ENCODE data around the gene POLR2J. TPM values are rescaled to one million over a fixed set of nuclear protein-coding genes. Genes with fewer than 3 reads are reported as not detected.

The POLR2J gene
- total RNA-seq, 1 donor from 2014 or later, result 47.9 TPM

DNA sequence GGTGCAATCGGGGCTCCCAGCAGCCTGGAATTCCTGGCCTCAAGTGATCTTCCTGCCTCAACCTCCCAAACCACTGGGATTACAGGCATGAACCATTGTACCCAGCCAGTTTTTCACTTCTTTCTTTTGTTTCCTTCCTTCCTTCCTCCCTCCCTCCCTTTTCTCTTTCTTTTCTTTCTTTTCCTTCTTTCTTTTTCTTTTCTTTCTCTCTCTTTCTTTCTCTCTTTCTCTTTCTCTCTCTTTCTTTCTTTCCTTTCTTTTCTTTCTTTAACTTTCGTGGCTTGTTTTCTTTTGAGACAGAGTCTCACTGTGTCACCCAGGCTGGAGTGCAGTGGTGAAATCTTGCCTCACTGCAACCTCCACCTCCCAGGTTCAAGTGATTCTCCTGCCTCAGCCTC lies 33.0 kb downstream of the POLR2J start:
- intact Hi-C loops (cut with micrococcal nuclease), result no loop called here

GRCh38 chr7:102444961-102445673 lies 33.6 kb downstream of the POLR2J start:
- intact Hi-C loops (cut with micrococcal nuclease), result no loop called here

GRCh38 chr7:102439963-102440795 lies 38.5 kb downstream of the POLR2J start:
- intact Hi-C loops (cut with micrococcal nuclease), result no loop called here

DNA sequence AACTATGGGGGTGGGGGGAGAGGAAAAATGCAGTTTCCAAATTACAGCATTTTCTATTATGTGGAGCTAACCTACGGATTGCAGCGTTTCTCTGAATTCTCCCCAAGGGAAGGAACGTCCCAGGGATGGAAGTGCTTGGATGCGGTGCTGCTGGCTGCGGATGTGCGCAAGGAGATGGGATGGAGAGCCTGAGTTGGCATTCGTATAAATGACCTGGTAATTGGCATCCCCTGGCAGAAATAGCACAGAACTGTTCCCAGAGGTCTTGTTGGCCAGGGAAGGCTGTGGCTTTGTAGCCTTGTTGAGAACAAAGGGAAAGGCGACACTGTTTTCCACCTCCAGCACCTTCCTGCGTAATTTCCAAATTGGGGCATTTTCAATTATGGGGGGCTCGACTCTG lies 42.6 kb downstream of the POLR2J start:
- intact Hi-C loops (cut with micrococcal nuclease), result no loop called here

GRCh38 chr7:102434039-102434486 lies 44.7 kb downstream of the POLR2J start:
- intact Hi-C loops (cut with micrococcal nuclease), result loop anchor here (1.0 to 5.0 kb wide), 3 partner anchors 18 to 72 kb away; no protein-coding TSS in a partner anchor

DNA sequence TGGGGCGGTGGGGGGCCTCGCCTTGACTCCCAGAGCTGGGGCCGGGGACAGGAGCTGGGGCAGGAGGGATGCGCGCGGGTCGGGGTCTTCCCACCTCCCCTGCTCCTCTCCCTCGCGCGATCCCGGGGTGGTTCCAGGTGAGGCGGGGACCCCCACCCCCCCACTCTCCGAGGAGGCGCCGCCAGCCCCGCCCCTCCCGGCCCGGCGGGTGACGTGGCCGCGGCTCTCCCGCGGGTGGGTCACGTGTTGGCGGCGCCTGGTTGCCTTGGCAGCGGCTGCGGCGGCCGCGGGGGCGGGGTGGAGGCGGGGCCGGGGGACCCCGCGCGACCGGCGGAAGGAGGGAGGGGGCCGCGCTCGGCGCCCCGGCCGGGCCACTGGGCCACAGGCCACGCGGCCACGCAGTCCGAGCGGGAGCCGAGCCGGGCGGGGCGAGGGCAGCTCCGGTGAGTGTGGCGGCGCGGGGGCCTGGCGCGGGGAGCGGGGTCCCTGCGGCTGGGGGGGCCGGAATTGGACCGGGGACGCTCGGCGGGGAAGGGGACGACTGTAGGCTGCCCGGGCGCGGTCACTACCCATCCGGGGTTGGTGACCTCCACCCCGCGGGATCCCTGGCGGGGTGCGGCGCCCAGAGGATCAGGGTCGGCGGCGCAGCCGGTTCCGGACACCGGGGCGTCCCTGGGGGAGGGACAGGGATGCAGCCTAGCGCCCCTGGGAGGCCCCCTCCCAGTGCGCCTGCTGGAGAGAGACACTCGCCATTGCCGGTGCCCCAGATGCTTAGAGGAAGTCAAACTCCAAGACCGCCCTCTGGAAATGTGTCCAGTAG lies 45.3 kb downstream of the POLR2J start, which contains the start of gene ORAI2:
TSS of gene ORAI2 (plus strand) at position 357 of the 820 bp plus-strand sequence. CDS start 5,382 bp downstream, outside the sequence.
- intact Hi-C loops (cut with micrococcal nuclease), result loop anchor here (1.0 to 5.0 kb wide), 4 partner anchors 8 to 71 kb away; no protein-coding TSS in a partner anchor

DNA sequence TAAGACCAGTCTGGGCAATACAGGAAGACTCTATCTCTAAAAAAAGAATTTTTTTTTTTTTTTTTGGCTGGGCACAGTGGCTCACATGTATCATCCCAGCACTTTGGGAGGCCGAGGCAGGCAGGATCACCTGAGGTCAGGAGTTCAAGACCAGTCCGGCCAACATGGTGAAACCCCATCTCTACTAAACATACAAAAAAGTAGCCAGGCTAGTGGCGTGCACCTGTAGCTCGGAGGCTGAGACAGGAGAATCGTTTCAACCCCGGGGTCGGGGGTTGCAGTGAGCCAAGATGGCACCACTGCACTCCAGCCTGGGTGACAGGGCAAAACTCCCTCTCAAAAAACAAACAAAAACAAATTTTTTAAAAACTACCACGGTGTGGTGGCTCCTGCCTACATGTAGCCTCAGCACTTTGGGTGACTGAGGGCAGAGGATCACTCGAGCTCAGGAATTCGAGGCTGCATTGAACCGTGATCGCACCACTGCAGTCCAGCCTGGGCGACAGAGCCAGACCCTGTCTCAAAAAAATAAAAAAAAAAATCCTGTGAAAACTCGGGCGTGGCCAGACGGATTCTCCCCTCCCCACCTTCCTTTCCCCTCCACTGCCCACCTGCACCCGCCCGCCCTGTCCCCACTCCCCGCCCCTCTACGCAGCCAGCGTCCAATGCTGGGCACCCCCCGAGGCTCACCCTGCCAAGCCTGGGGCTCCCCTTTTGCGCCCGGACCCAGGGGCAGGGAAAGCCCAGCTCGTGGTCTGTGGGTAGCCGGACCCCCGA lies 46.1 kb downstream of the POLR2J start:
- intact Hi-C loops (cut with micrococcal nuclease), result loop anchor here (1.0 to 5.0 kb wide), 3 partner anchors 7 to 70 kb away; partner anchors contain the start of genes ALKBH4 and LRWD1

GRCh38 chr7:102431617-102432298 lies 47.0 kb downstream of the POLR2J start:
- intact Hi-C loops (cut with micrococcal nuclease), result loop anchor here (1.0 to 5.0 kb wide), 4 partner anchors 14 to 69 kb away; partner anchors contain the start of genes ALKBH4, LRWD1 and PRKRIP1

DNA sequence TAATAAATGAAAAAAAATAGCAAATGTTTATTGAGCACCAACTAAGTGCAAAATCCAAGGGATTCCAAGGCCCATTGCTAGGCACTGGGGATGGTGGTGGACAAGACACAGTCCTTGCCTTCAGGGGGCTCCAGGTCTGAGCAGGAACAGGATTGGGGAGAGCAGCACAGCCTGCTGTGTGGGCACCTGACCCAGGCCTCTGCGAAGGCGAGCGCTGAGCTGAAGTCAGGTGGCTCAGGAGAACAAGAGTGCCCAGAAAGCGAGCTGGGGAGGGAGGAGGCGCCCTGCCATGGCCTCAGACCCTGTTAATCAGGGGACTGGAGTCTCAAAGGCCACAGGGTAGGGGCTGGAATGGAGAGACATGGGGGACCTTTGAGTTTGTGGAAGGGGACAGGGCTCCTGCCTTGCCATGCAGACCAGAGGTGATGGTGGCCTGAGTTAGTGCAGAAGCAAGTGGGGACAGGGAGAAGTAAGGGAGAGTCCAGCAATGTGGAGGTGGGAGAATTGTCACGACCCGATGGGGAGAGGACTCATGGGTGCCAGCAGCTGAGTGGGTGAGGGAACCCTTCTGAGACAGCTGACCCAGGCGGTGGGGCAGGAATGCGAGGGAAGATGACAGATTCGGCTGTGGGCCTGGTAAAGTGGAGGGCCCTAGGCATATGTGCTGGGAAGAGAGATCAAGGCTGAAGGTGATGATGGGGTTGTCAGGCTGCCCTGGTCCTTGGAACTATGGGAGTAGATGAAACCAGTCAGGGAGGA lies 49.4 kb downstream of the POLR2J start:
- intact Hi-C loops (cut with micrococcal nuclease), result no loop called here

GRCh38 chr7:102427019-102427405 lies 51.7 kb downstream of the POLR2J start:
- intact Hi-C loops (cut with micrococcal nuclease), result no loop called here

DNA sequence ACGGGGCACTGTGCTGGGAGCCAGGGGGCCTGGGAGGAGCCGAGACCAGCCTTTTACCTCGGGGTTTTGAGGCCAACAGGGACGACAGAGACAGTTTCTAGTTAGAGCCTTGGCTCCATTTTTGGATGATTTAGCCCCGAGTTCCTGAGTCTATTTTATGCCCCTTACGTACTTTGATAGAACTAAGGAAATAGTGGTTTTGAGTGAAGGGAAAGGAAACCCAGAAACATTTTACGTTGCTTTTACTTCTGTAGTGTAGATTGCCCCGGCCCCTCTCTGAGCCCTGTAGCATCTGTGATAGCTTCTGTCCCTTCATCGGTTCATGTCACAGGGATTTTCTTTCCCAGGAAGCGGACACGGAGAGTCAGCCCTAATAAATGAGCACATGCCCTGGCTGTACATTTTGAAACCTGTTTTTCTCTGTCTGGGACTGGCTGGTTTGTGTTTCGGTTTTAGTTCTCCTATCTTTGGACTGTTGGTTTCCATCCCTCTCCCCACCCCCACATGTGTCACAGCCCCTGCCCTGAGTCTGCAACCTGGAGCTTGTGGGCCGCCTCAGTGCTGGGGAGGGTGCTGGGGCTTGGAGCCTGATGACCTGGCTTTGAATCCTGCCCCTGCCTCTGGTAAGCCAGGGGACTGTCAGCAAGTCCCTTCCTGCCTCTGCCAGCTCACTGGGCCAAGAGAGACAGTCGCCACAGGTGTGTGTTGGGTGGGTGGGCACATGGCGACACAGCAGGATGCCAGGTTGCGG lies 52.3 kb downstream of the POLR2J start:
- intact Hi-C loops (cut with micrococcal nuclease), result no loop called here

DNA sequence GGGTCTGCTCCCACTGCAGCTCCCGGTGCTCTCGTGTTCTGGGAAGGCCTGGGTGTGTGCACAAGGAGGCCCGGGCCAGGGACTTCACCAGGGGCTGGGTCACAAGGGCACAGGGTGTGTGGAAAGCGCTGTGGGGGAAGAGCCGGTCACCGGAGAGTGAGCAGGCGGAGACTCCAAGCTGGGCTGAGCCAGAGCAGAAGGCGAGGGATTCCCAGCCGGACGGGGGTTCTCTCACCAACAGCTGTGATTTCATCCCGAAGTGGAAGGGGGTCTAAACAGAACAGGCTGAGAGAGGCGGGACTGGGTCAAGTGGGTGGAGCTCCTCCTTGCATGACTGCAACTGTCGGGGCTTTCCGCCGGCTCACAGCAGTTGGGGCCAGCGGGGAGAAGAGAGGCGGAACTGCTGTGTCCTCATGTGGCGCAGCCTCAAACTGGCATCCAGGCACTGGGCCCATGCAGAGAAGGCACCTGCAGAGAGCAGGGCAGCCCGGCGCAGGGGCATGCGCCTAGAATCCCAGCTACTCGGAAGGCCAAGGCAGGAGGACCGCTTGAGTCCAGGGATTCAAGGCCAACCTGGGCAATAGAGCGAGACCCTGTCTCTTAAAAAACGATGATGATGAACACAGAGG lies 53.0 kb downstream of the POLR2J start:
- intact Hi-C loops (cut with micrococcal nuclease), result loop anchor here (1.0 to 2.0 kb wide), 3 partner anchors 8 to 39 kb away; partner anchors contain the start of genes ALKBH4, LRWD1 and ORAI2

DNA sequence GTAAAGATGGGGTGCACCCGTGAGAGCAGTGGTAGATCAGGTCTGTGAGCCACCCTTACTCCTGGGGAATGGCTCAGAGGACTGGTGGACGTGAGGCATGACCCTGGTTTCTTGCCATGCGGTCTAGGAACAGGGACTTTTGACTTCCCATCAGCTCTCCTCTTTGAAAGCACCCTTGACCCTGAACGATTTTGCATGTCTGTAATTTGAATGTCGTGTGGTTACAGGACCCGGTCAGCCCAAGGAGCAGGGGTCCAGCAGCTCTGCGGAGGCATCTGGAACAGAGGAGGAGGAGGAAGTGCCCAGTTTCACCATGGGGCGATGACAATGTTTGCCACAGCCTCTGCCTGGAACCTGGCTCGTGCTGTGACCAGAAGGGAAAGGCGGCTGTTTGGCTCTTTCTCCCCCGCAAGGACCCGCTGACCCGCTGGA lies 53.9 kb downstream of the POLR2J start:
- intact Hi-C loops (cut with micrococcal nuclease), result loop anchor here (1.0 to 2.0 kb wide), 3 partner anchors 8 to 40 kb away; partner anchors contain the start of genes ALKBH4, LRWD1 and ORAI2

- intact Hi-C loops (cut with micrococcal nuclease), result loop anchor here (2.0 kb wide), 1 partner anchor 41 kb away; the partner anchor contains the start of genes ALKBH4 and LRWD1
These were observed 54.6 kb downstream of the POLR2J start for GRCh38 chr7:102424129-102424551.
